DOHH2 (cell line): ENCODE data around the gene ALK.

ENCODE experiments used
- H3F3A ChIP-seq: fragments of 200-600 bp; sonication (generic), shearing (Covaris generic); 2 replicates; pipeline ENCODE4 v1.6.0; 2016; ENCODE audit warnings: antibody characterized with exemption, mild to moderate bottlenecking; ENCODE audit not compliant: control insufficient read depth, insufficient read depth
- H3K27ac ChIP-seq: fragments of 200-600 bp; sonication (generic); 2 replicates; pipeline ENCODE4 v1.5.1; 2014; ENCODE audit warnings: low read depth, mild to moderate bottlenecking, low read length, moderate library complexity
- H3K27me3 ChIP-seq: fragments of 200-600 bp; sonication (generic); 2 replicates; pipeline ENCODE4 v1.6.1; 2014; ENCODE audit warnings: mild to moderate bottlenecking, low read length, mixed read lengths; ENCODE audit not compliant: control insufficient read depth
- H3K36me3 ChIP-seq: fragments of 200-600 bp; sonication (generic); 2 replicates; pipeline ENCODE4 v1.6.1; 2014; ENCODE audit warnings: mild to moderate bottlenecking, low read length, moderate library complexity, mixed read lengths; ENCODE audit not compliant: control insufficient read depth
- H3K4me1 ChIP-seq: fragments of 200-600 bp; sonication (generic); 2 replicates; pipeline ENCODE4 v1.6.1; 2014; ENCODE audit warnings: mild to moderate bottlenecking, low read length, mixed read lengths; ENCODE audit not compliant: control insufficient read depth
- H3K4me2 ChIP-seq: fragments of 200-600 bp; sonication (generic); 2 replicates; pipeline ENCODE4 v1.6.0; 2014; ENCODE audit warnings: mild to moderate bottlenecking, low read length, moderate library complexity
- H3K4me3 ChIP-seq: fragments of 200-600 bp; sonication (generic); 2 replicates; pipeline ENCODE4 v1.5.1; 2014; ENCODE audit warnings: mild to moderate bottlenecking, low read length, mixed read lengths
- H3K79me2 ChIP-seq: fragments of 200-600 bp; sonication (generic); 2 replicates; pipeline ENCODE4 v1.6.1; 2014; ENCODE audit warnings: mild to moderate bottlenecking, low read length, mixed read lengths; ENCODE audit not compliant: control insufficient read depth
- H3K9me2 ChIP-seq: fragments of 200-600 bp; sonication (generic); replicated peaks from 2 replicates; pipeline ENCODE4 v1.6.1; 2014; ENCODE audit warnings: mild to moderate bottlenecking, low read length, mixed read lengths; ENCODE audit not compliant: control insufficient read depth
- H3K9me3 ChIP-seq: fragments of 200-600 bp; sonication (generic); 2 replicates; pipeline ENCODE4 v1.6.1; 2014; ENCODE audit warnings: antibody characterized with exemption, low read length, mixed read lengths; ENCODE audit not compliant: control insufficient read depth, insufficient read depth
- H4K20me1 ChIP-seq: fragments of 200-600 bp; sonication (generic); 2 replicates; pipeline ENCODE4 v1.6.0; 2014; ENCODE audit warnings: low read depth, mild to moderate bottlenecking, antibody characterized with exemption, low read length, moderate library complexity; ENCODE audit not compliant: control insufficient read depth, insufficient read depth
- EZH2phosphoT487 ChIP-seq: fragments of 200-600 bp; sonication (generic); IDR thresholded peaks from 2 replicates; pipeline ENCODE4 v1.6.1; 2017; ENCODE audit warnings: borderline replicate concordance, mild to moderate bottlenecking, antibody characterized with exemption, low read length, moderate library complexity, mixed read lengths
- TF ChIP-seq, protein P1 (sequence below): fragments of 200-600 bp; sonication (generic); IDR thresholded peaks from one replicate; pipeline ENCODE4 v1.5.1; 2014; ENCODE audit warnings: antibody characterized with exemption, mild to moderate bottlenecking, low read depth, low read length; ENCODE audit not compliant: poor library complexity, severe bottlenecking

ALK gene

DNA sequence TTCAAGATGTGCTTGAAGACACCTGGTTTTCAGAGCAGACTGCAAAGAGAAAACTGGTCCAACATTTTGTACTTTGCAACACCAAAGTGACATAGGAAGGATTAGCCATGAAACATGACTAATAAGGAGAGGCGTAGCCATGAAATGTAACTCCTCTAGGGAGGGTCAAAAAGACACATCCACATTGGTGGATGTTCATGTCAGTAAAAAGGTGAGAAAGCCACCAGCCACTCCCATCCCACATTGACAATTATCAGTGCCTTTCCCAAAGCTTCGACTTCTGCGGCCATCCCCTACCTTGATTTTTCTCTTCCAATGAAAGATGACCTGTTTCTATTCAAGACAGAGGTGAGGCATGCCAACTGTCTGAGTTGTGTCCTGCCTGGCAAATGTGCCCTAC is 223.2 kb downstream of the ALK start:
- no peak overlapping the region for H3K4me3 ChIP-seq
- no peaks in the 10 kb centered on the region for H3K27me3 ChIP-seq
- no peaks in the 10 kb centered on the region for H3K79me2 ChIP-seq
- no peaks in the 10 kb centered on the region for H4K20me1 ChIP-seq
- H3K9me2 ChIP-seq, result no peaks in the 10 kb centered on the region
- H3K27ac ChIP-seq, result no peak overlapping the region
- H3K36me3 ChIP-seq, result no peaks in the 10 kb centered on the region
- H3K4me1 ChIP-seq, result no peaks in the 10 kb centered on the region
- no peaks in the 10 kb centered on the region for H3F3A ChIP-seq
- H3K9me3 ChIP-seq, result no peaks in the 10 kb centered on the region
- TF ChIP-seq, protein P1, sequence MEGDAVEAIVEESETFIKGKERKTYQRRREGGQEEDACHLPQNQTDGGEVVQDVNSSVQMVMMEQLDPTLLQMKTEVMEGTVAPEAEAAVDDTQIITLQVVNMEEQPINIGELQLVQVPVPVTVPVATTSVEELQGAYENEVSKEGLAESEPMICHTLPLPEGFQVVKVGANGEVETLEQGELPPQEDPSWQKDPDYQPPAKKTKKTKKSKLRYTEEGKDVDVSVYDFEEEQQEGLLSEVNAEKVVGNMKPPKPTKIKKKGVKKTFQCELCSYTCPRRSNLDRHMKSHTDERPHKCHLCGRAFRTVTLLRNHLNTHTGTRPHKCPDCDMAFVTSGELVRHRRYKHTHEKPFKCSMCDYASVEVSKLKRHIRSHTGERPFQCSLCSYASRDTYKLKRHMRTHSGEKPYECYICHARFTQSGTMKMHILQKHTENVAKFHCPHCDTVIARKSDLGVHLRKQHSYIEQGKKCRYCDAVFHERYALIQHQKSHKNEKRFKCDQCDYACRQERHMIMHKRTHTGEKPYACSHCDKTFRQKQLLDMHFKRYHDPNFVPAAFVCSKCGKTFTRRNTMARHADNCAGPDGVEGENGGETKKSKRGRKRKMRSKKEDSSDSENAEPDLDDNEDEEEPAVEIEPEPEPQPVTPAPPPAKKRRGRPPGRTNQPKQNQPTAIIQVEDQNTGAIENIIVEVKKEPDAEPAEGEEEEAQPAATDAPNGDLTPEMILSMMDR, result no peak
- TF ChIP-seq EZH2phosphoT487, result no peak
- no peak overlapping the region for H3K4me2 ChIP-seq

DNA sequence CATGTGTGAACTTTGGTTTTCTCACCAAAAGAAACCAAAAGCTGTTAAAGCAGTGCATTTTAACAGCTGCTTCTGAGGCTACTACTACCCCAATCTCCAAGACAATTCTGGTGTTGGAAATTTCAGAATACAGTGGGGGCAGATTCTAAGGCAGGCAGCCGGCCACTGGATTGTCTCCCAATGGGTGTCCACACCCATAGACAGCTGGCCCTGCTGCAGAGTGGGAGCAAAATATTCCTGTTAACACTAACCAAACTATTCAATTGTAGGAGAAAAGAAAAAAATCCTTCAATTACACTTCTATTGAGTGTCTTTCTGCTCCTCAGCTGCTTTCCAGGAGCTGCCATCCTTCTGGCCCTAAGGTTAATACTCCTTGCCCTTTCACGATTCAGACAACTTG is 223.7 kb downstream of the ALK start:
- no peaks in the 10 kb centered on the region for H3K27me3 ChIP-seq
- H3K9me2 ChIP-seq, result no peaks in the 10 kb centered on the region
- no peaks in the 10 kb centered on the region for H3K9me3 ChIP-seq
- no peaks in the 10 kb centered on the region for H3K79me2 ChIP-seq
- H3K4me2 ChIP-seq, result no peak overlapping the region
- no peak overlapping the region for H3K27ac ChIP-seq
- no peak for TF ChIP-seq EZH2phosphoT487
- TF ChIP-seq, protein P1, result no peak
- H3K4me3 ChIP-seq, result no peak overlapping the region
- no peaks in the 10 kb centered on the region for H3K4me1 ChIP-seq
- no peaks in the 10 kb centered on the region for H3F3A ChIP-seq
- no peaks in the 10 kb centered on the region for H3K36me3 ChIP-seq
- no peaks in the 10 kb centered on the region for H4K20me1 ChIP-seq

DNA sequence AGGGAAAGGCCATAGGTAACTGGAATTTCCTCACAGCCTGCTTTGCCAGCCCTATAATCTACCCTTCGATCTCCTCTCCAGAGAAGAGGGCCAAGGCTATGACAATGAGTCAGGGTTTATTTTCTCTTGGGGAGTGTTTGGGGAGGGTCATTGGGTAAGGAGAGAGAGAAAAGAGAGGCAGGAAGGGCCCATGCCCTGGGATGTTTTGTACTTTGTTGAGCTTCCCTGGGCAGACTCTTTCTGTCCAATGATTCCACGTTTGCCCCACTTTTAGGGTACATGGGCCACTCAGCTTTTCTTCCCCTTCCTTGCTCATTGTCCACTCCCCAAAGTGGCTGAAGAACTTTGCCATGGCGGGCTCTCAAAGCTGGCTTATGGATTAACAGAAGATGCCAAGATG is 224.2 kb downstream of the ALK start:
- no peak overlapping the region for H3K4me2 ChIP-seq

More for the DNA sequence above, 224.2 kb downstream of the ALK start:
- H3K9me2 ChIP-seq, result no peaks in the 10 kb centered on the region
- no peak overlapping the region for H3K27ac ChIP-seq
- H3K9me3 ChIP-seq, result no peaks in the 10 kb centered on the region
- H3K36me3 ChIP-seq, result no peaks in the 10 kb centered on the region
- H3F3A ChIP-seq, result no peaks in the 10 kb centered on the region
- no peak for TF ChIP-seq EZH2phosphoT487
- TF ChIP-seq, protein P1, result no peak
- H3K79me2 ChIP-seq, result no peaks in the 10 kb centered on the region
- no peaks in the 10 kb centered on the region for H4K20me1 ChIP-seq
- no peaks in the 10 kb centered on the region for H3K4me1 ChIP-seq
- H3K27me3 ChIP-seq, result no peaks in the 10 kb centered on the region
- H3K4me3 ChIP-seq, result no peak overlapping the region
